Upper lobe of right lung (tissue), 1 donor: Measurements from ENCODE around the gene NKAPD1. TPM values are rescaled to one million over a fixed set of nuclear protein-coding genes. Genes with fewer than 3 reads are reported as not detected.
"Not testable (repeated sequence)": the region's sequence is repeated elsewhere in the genome, so short reads cannot be mapped to it uniquely, and the experiment has no call there.

ENCODE experiments used
- ATAC-seq: fragments of 200-7000 bp; cut with Tn5 transposase; one replicate; pipeline ENCODE4 v1.9.1; 2020; ENCODE audit warnings: mild to moderate bottlenecking, moderate library complexity
- DNase-seq: peaks from one replicate; pipeline ENCODE4 v3.0.0-alpha.2; 2020
- H3K27ac ChIP-seq: fragments of 200-600 bp; one replicate; pipeline ENCODE4 v1.8.0; 2022
- H3K27me3 ChIP-seq: fragments of 200-600 bp; one replicate; pipeline ENCODE4 v1.8.0; 2022; ENCODE audit warnings: mild to moderate bottlenecking
- H3K36me3 ChIP-seq: fragments of 200-600 bp; one replicate; pipeline ENCODE4 v1.8.0; 2022
- H3K4me1 ChIP-seq: fragments of 200-600 bp; one replicate; pipeline ENCODE4 v1.8.0; 2022
- H3K4me3 ChIP-seq: fragments of 200-600 bp; one replicate; pipeline ENCODE4 v1.8.0; 2022; ENCODE audit warnings: mild to moderate bottlenecking
- H3K9me3 ChIP-seq: fragments of 200-600 bp; one replicate; pipeline ENCODE4 v1.8.0; 2022
- CTCF ChIP-seq: fragments of 200-600 bp; IDR thresholded peaks from one replicate; pipeline ENCODE4 v1.8.0; 2022; ENCODE audit warnings: antibody characterized with exemption
- intact Hi-C: fragments of 100-400 bp; cut with DNase I; formaldehyde crosslinking; loops from one replicate; pipeline ENCODE4 v1.11.0; 2022
- total RNA-seq: library from RNA; stranded (reverse); fragmentation: NEBNext Ultra II Directional; extraction: Animal tissue kit (Norgen Biotek cat#: 25700); gene quantifications from one replicate; pipeline ENCODE4 v1.2.1, GENCODE V29; 2021
- donor health status: DM: no; HTN: yes; CAD: no; lungs with severe emphysema.

NKAPD1 gene
- total RNA-seq, 1 donor from 2014 or later, result 18.9 TPM

- Histone ChIP-seq H3K27ac (no peak overlapping the region), H3K4me3 (no peak overlapping the region), H3K9me3 (no peaks in the 10 kb centered on the region), H3K4me1 (no peaks in the 10 kb centered on the region), H3K36me3 (peaks cover 83% of the 10 kb centered on the region), H3K27me3 (no peaks in the 10 kb centered on the region)
- intact Hi-C loops, result no loop called here
- DNase-seq, result no peak
- no peak for TF ChIP-seq CTCF
- ATAC-seq, result no peak
Measured at GRCh38 chr11:112033902-112034301, 40.2 kb upstream of the NKAPD1 start.

- Histone ChIP-seq H3K27me3 (no peaks in the 10 kb centered on the region), H3K27ac (no peak overlapping the region), H3K9me3 (no peaks in the 10 kb centered on the region), H3K4me1 (no peaks in the 10 kb centered on the region), H3K4me3 (no peak overlapping the region), H3K36me3 (peaks cover 87% of the 10 kb centered on the region)
- intact Hi-C loops, result no loop called here
- DNase-seq (no peak), ATAC-seq (no peak)
- no peak for TF ChIP-seq CTCF
Measured at GRCh38 chr11:112037527-112037926, 36.6 kb upstream of the NKAPD1 start.

- no peaks in the 10 kb centered on the region for H3K9me3 ChIP-seq
- ATAC-seq (no peak), DNase-seq (no peak)
- H3K4me1 ChIP-seq, result no peaks in the 10 kb centered on the region
- no peak overlapping the region for H3K27ac ChIP-seq
- TF ChIP-seq CTCF, result no peak
- intact Hi-C loops, result no loop called here
- H3K4me3 ChIP-seq, result no peak overlapping the region
- H3K27me3 ChIP-seq, result no peaks in the 10 kb centered on the region
- H3K36me3 ChIP-seq, result peaks cover 88% of the 10 kb centered on the region
Measured at GRCh38 chr11:112042161-112042960, 31.7 kb upstream of the NKAPD1 start.

GRCh38 chr11:112042961-112043304, 31.2 kb upstream of the NKAPD1 start:
- intact Hi-C loops, result no loop called here
- Histone ChIP-seq H3K4me1 (no peaks in the 10 kb centered on the region), H3K9me3 (no peaks in the 10 kb centered on the region), H3K4me3 (no peak overlapping the region), H3K36me3 (peaks cover 83% of the 10 kb centered on the region), H3K27ac (no peak overlapping the region), H3K27me3 (no peaks in the 10 kb centered on the region)
- ATAC-seq, result no peak
- no peak for DNase-seq
- no peak for TF ChIP-seq CTCF

- Histone ChIP-seq H3K4me1 (no peaks in the 10 kb centered on the region), H3K9me3 (no peaks in the 10 kb centered on the region), H3K27ac (no peak overlapping the region), H3K36me3 (peaks cover 83% of the 10 kb centered on the region), H3K27me3 (no peaks in the 10 kb centered on the region), H3K4me3 (no peak overlapping the region)
- no peak for TF ChIP-seq CTCF
- intact Hi-C loops, result no loop called here
- ATAC-seq (no peak), DNase-seq (no peak)
Measured at GRCh38 chr11:112044961-112045360, 29.1 kb upstream of the NKAPD1 start.

- peaks cover 82% of the 10 kb centered on the region for H3K36me3 ChIP-seq
- ATAC-seq, intact Hi-C loops, H3K9me3 ChIP-seq, H3K4me3 ChIP-seq, DNase-seq, H3K27me3 ChIP-seq, H3K27ac ChIP-seq, H3K4me1 ChIP-seq: not testable (repeated sequence)
Measured at GRCh38 chr11:112046647-112047046, 27.5 kb upstream of the NKAPD1 start.

GRCh38 chr11:112048256-112048655, 25.8 kb upstream of the NKAPD1 start:
- intact Hi-C loops, DNase-seq, H3K9me3 ChIP-seq, ATAC-seq, H3K4me1 ChIP-seq, H3K4me3 ChIP-seq, H3K27me3 ChIP-seq, H3K27ac ChIP-seq: not testable (repeated sequence)
- peaks cover 83% of the 10 kb centered on the region for H3K36me3 ChIP-seq
